GM20431 (cell line): ENCODE data around the gene NUDT16L1.

Source experiments
- in situ Hi-C: fragments of 300-500 bp; cut with MseI, MboI; formaldehyde crosslinking; loops from one replicate; pipeline ENCODE4 v1.15.0; 2020; ENCODE audit warnings: low sequenced_read_pairs; ENCODE audit not compliant: unreplicated experiment

The NUDT16L1 gene

GRCh38 chr16:4681471-4682083, 11.8 kb upstream of the NUDT16L1 start:
- in situ Hi-C loops = no loop called here

GRCh38 chr16:4682084-4682591, 11.2 kb upstream of the NUDT16L1 start:
- in situ Hi-C loops = no loop called here

- in situ Hi-C loops = no loop called here
Observed at GRCh38 chr16:4682616-4683254, 10.6 kb upstream of the NUDT16L1 start.

- in situ Hi-C loops = no loop called here
Observed at GRCh38 chr16:4683255-4684057, 9.9 kb upstream of the NUDT16L1 start.

GRCh38 chr16:4684058-4684715, 9.2 kb upstream of the NUDT16L1 start:
- in situ Hi-C loops = no loop called here

- in situ Hi-C loops = no loop called here
Observed at GRCh38 chr16:4684763-4685162, 8.6 kb upstream of the NUDT16L1 start.

GRCh38 chr16:4685292-4685691, 8.1 kb upstream of the NUDT16L1 start:
- in situ Hi-C loops = no loop called here

GRCh38 chr16:4685776-4686496, 7.4 kb upstream of the NUDT16L1 start:
- in situ Hi-C loops = no loop called here

- in situ Hi-C loops = no loop called here
Observed at GRCh38 chr16:4686497-4687210, 6.7 kb upstream of the NUDT16L1 start.

GRCh38 chr16:4687416-4687815, 5.9 kb upstream of the NUDT16L1 start:
- in situ Hi-C loops = no loop called here

- in situ Hi-C loops = no loop called here
Observed at GRCh38 chr16:4687946-4688673, 5.3 kb upstream of the NUDT16L1 start.

GRCh38 chr16:4688674-4689045, 4.7 kb upstream of the NUDT16L1 start:
- in situ Hi-C loops = no loop called here

GRCh38 chr16:4689091-4689671, 4.2 kb upstream of the NUDT16L1 start:
- in situ Hi-C loops = no loop called here

GRCh38 chr16:4689864-4690704, 3.3 kb upstream of the NUDT16L1 start:
- in situ Hi-C loops = no loop called here

GRCh38 chr16:4690946-4691665, 2.3 kb upstream of the NUDT16L1 start:
- in situ Hi-C loops = no loop called here

- in situ Hi-C loops = no loop called here
Observed at GRCh38 chr16:4691666-4692412, 1.5 kb upstream of the NUDT16L1 start.
